22Rv1 (cell line): ENCODE data around the gene FGFR3.

ENCODE experiments used
- ZFX ChIP-seq: fragments of 450-650 bp; IDR thresholded peaks from 2 replicates; pipeline ENCODE4 v1.6.1; 2017; ENCODE audit warnings: antibody characterized with exemption, borderline replicate concordance
- TF ChIP-seq, protein P1 (sequence below): fragments of 450-650 bp; IDR thresholded peaks from 2 replicates; pipeline ENCODE4 v1.5.1; 2017; ENCODE audit warnings: mild to moderate bottlenecking

DNA sequence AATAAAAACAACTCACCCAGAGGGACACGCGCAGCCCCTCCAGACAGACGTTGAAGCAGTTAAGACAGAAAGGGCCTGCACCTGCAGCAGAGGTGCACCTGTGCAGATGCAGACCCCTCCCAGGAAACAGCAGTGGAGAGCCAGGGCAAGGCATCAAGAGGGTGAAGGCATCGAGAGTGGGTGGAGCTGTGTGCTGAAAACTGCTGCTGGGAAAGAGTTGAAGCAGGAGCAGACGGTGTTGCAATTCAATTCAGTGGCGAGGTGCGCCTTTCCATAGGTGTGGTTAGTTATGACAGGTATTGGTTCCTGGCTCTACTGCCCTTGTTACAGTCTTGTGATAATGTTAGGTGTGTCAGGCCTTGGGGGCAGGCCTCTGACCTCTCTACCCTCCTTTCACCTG is 46.2 kb downstream of the FGFR3 start:
- TF ChIP-seq, protein P1, sequence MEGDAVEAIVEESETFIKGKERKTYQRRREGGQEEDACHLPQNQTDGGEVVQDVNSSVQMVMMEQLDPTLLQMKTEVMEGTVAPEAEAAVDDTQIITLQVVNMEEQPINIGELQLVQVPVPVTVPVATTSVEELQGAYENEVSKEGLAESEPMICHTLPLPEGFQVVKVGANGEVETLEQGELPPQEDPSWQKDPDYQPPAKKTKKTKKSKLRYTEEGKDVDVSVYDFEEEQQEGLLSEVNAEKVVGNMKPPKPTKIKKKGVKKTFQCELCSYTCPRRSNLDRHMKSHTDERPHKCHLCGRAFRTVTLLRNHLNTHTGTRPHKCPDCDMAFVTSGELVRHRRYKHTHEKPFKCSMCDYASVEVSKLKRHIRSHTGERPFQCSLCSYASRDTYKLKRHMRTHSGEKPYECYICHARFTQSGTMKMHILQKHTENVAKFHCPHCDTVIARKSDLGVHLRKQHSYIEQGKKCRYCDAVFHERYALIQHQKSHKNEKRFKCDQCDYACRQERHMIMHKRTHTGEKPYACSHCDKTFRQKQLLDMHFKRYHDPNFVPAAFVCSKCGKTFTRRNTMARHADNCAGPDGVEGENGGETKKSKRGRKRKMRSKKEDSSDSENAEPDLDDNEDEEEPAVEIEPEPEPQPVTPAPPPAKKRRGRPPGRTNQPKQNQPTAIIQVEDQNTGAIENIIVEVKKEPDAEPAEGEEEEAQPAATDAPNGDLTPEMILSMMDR: no peak
- no peak for TF ChIP-seq ZFX
